Keratinocyte (primary cell): ENCODE results near the gene PGS1. TPM values are rescaled to one million over a fixed set of nuclear protein-coding genes. Genes with fewer than 3 reads are reported as not detected.

Experiments used
- DNase-seq: peaks from one replicate; pipeline ENCODE4 v3.0.0-alpha.2; 2011; ENCODE audit warnings: low read depth, missing footprints, low spot score
- FAIRE-seq: peaks from 2 replicates; lab custom pipeline; 2011; peaks lifted over from hg19 to GRCh38; lab: Jason Lieb, UNC
- H2AFZ ChIP-seq: 2 replicates; pipeline ENCODE4 v1.6.0; 2012; ENCODE audit warnings: low read length, control low read depth, inconsistent platforms; ENCODE audit not compliant: control insufficient read depth
- H3K27ac ChIP-seq: 2 replicates; pipeline ENCODE4 v1.5.1; 2011; ENCODE audit warnings: low read length; ENCODE audit not compliant: control insufficient read depth, insufficient read depth
- H3K27me3 ChIP-seq: 3 replicates; pipeline ENCODE4 v1.6.0; 2011; ENCODE audit warnings: low read length; ENCODE audit not compliant: control insufficient read depth, insufficient read depth; ENCODE audit errors: extremely low read depth
- H3K36me3 ChIP-seq, 2 experiments: 2 replicates in 1 of 2; 3 replicates in 1 of 2; pipeline ENCODE4 v1.5.1; 2011; ENCODE audit warnings: low read length in 2 of 2, mild to moderate bottlenecking in 1 of 2; ENCODE audit not compliant: control insufficient read depth in 2 of 2, insufficient read depth in 2 of 2; ENCODE audit errors: extremely low read depth in 1 of 2
- H3K4me1 ChIP-seq: 3 replicates; pipeline ENCODE4 v1.5.1; 2011; ENCODE audit warnings: low read length; ENCODE audit not compliant: control insufficient read depth, insufficient read depth; ENCODE audit errors: extremely low read depth
- H3K4me2 ChIP-seq: 3 replicates; pipeline ENCODE4 v1.6.0; 2011; ENCODE audit warnings: low read depth, low read length; ENCODE audit not compliant: control insufficient read depth, insufficient read depth; ENCODE audit errors: extremely low read depth
- H3K4me3 ChIP-seq, 3 experiments: fragments of 200-600 bp in 1 of 3; sonication (generic) in 1 of 3; 2 replicates in 2 of 3; 3 replicates in 1 of 3; pipeline ENCODE4 v1.5.1; 2011 to 2016; ENCODE audit warnings: low read length in 3 of 3, mild to moderate bottlenecking in 3 of 3, control low read depth in 2 of 3, inconsistent platforms in 1 of 3, low read depth in 1 of 3, mixed read lengths in 1 of 3, mixed run types in 1 of 3, moderate library complexity in 1 of 3; ENCODE audit not compliant: control insufficient read depth in 2 of 3, insufficient read depth in 2 of 3; ENCODE audit errors: extremely low read depth in 1 of 3
- H3K79me2 ChIP-seq: 2 replicates; pipeline ENCODE4 v1.6.0; 2012; ENCODE audit warnings: low read length; ENCODE audit not compliant: control insufficient read depth, insufficient read depth
- H3K9ac ChIP-seq: 3 replicates; pipeline ENCODE4 v1.6.0; 2011; ENCODE audit warnings: low read length; ENCODE audit not compliant: control insufficient read depth, insufficient read depth; ENCODE audit errors: extremely low read depth
- H3K9me1 ChIP-seq: 3 replicates; pipeline ENCODE4 v1.6.0; 2011; ENCODE audit warnings: low read length; ENCODE audit not compliant: control insufficient read depth, insufficient read depth; ENCODE audit errors: extremely low read depth
- H3K9me3 ChIP-seq: 2 replicates; pipeline ENCODE4 v1.5.1; 2012; ENCODE audit warnings: low read depth, low read length; ENCODE audit not compliant: control insufficient read depth
- H4K20me1 ChIP-seq: 3 replicates; pipeline ENCODE4 v1.6.0; 2011; ENCODE audit warnings: low read length; ENCODE audit not compliant: control insufficient read depth, insufficient read depth; ENCODE audit errors: extremely low read depth
- CTCF ChIP-seq, 3 experiments: IDR thresholded peaks in 1 of 3; conservative IDR thresholded peaks in 1 of 3; optimal IDR thresholded peaks in 1 of 3; 2 replicates in 2 of 3; 3 replicates in 1 of 3; pipeline versions ENCODE3 to v1.5.1; 2011; ENCODE audit warnings: low read length in 3 of 3, mild to moderate bottlenecking in 3 of 3, moderate library complexity in 2 of 3, control low read depth in 1 of 3, inconsistent platforms in 1 of 3; ENCODE audit not compliant: insufficient read depth in 2 of 3; ENCODE audit errors: extremely low read depth in 1 of 3
- EZH2 ChIP-seq: IDR thresholded peaks from one replicate; pipeline ENCODE4 v1.6.1; 2012; ENCODE audit warnings: inconsistent platforms, mild to moderate bottlenecking, low read length, moderate library complexity
- dilution Hi-C: fragments of 300-500 bp; cut with MboI; formaldehyde crosslinking; loops from one replicate; pipeline ENCODE4 v1.7.0; 2020; ENCODE audit warnings: low sequenced_read_pairs; ENCODE audit not compliant: extremely low pct_ligation_motif_present
- polyA plus RNA-seq, 5 experiments: library from polyadenylated mRNA; depleted of rRNA in 3 of 5; stranded (reverse) in 3 of 5; stranded (forward) in 1 of 5; unstranded in 1 of 5; fragments of >200 nt; gene quantifications; 1 replicate in 1 of 5; 2 replicates in 3 of 5; 3 replicates in 1 of 5; pipeline versions ENCODE4 v1.2.1 to v1.2.3, GENCODE V29; 2011 to 2012; ENCODE audit warnings: missing spikeins in 2 of 5, low read depth in 1 of 5, low replicate concordance in 1 of 5

PGS1 gene
- polyA plus RNA-seq, 1 donor (not counting 4 experiments of a cell fraction or from before 2014, with no cell fraction given), result 19.6 TPM

- Histone ChIP-seq H3K4me1 (no peaks in the 10 kb centered on the region), H3K9ac (no peak overlapping the region), H3K9me1 (no peaks in the 10 kb centered on the region), H4K20me1 (no peaks in the 10 kb centered on the region), H2AFZ (no peak overlapping the region), H3K27me3 (no peaks in the 10 kb centered on the region), H3K9me3 (no peaks in the 10 kb centered on the region), H3K36me3 (peaks cover 20 to 22% of the 10 kb centered on the region in 2 experiments), H3K27ac (no peak overlapping the region), H3K79me2 (no peaks in the 10 kb centered on the region), H3K4me3 (no peak overlapping the region), H3K4me2 (no peak overlapping the region)
- TF ChIP-seq CTCF (optimal IDR thresholded peaks at IDR 0.05 in 1 of 3, IDR thresholded peaks at IDR 0.05 in 1 of 3, conservative IDR thresholded peaks at IDR 0.05 in 1 of 3; ENCODE audit: extremely low read depth in 1 of 3, insufficient read depth in 2 of 3, low read length in 3 of 3), result no peak
- TF ChIP-seq EZH2, result no peak
- DNase-seq, result no peak
- no peak for FAIRE-seq
- dilution Hi-C loops, result no loop called here
These were observed 49.7 kb downstream of the PGS1 start for GRCh38 chr17:78428025-78428575.

GRCh38 chr17:78428836-78429617 lies 50.6 kb downstream of the PGS1 start:
- H3K79me2 ChIP-seq, result no peaks in the 10 kb centered on the region
- H3K27me3 ChIP-seq, result no peaks in the 10 kb centered on the region
- dilution Hi-C loops, result no loop called here
- no peak overlapping the region for H3K27ac ChIP-seq
- no peaks in the 10 kb centered on the region for H4K20me1 ChIP-seq
- no peaks in the 10 kb centered on the region for H3K9me1 ChIP-seq
- no peak overlapping the region for H3K9ac ChIP-seq
- peaks cover 13 to 16% of the 10 kb centered on the region in 2 experiments for H3K36me3 ChIP-seq
- TF ChIP-seq CTCF (optimal IDR thresholded peaks at IDR 0.05 in 1 of 3, IDR thresholded peaks at IDR 0.05 in 1 of 3, conservative IDR thresholded peaks at IDR 0.05 in 1 of 3; ENCODE audit: extremely low read depth in 1 of 3, insufficient read depth in 2 of 3, low read length in 3 of 3), result no peak
- TF ChIP-seq EZH2, result no peak
- DNase-seq (no peak), FAIRE-seq (no peak)
- no peak overlapping the region for H2AFZ ChIP-seq
- H3K4me3 ChIP-seq, result no peak overlapping the region
- no peaks in the 10 kb centered on the region for H3K9me3 ChIP-seq
- no peaks in the 10 kb centered on the region for H3K4me1 ChIP-seq
- no peak overlapping the region for H3K4me2 ChIP-seq
